H9 (cell line): ENCODE results near the gene KCNIP4. TPM values are rescaled to one million over a fixed set of nuclear protein-coding genes. Genes with fewer than 3 reads are reported as not detected.

Source experiments
- DNase-seq: peaks from one replicate; pipeline ENCODE4 v3.0.0-alpha.2; 2017
- H2AFZ ChIP-seq: one replicate; pipeline ENCODE4 v1.6.1; 2013; ENCODE audit warnings: mild to moderate bottlenecking, low read length, control low read depth, moderate library complexity
- H2AK5ac ChIP-seq: 2 replicates; pipeline ENCODE4 v1.6.1; 2013; ENCODE audit warnings: low read length, control low read depth, mixed read lengths; ENCODE audit not compliant: insufficient read length
- H2BK120ac ChIP-seq: one replicate; pipeline ENCODE4 v1.6.1; 2013; ENCODE audit warnings: low read depth, mild to moderate bottlenecking, low read length, control low read depth, inconsistent platforms; ENCODE audit not compliant: poor library complexity, severe bottlenecking
- H2BK12ac ChIP-seq: 2 replicates; pipeline ENCODE4 v1.6.1; 2013; ENCODE audit warnings: low read length, control low read depth, mixed read lengths, low read depth; ENCODE audit not compliant: insufficient read length
- H2BK15ac ChIP-seq: 2 replicates; pipeline ENCODE4 v1.6.1; 2013; ENCODE audit warnings: low read depth, low read length, control low read depth
- H2BK20ac ChIP-seq: one replicate; pipeline ENCODE4 v1.6.1; 2013; ENCODE audit warnings: low read depth, mild to moderate bottlenecking, low read length, control low read depth, inconsistent platforms; ENCODE audit not compliant: poor library complexity, severe bottlenecking
- H2BK5ac ChIP-seq: 2 replicates; pipeline ENCODE4 v1.6.1; 2013; ENCODE audit warnings: low read length, control low read depth, mixed read lengths; ENCODE audit not compliant: insufficient read length
- H3K14ac ChIP-seq: 2 replicates; pipeline ENCODE4 v1.6.1; 2013; ENCODE audit warnings: low read length, control low read depth; ENCODE audit not compliant: insufficient read depth
- H3K18ac ChIP-seq: 2 replicates; pipeline ENCODE4 v1.6.1; 2013; ENCODE audit warnings: low read depth, mild to moderate bottlenecking, mixed read lengths, low read length, control low read depth; ENCODE audit not compliant: insufficient read length
- H3K23ac ChIP-seq: 2 replicates; pipeline ENCODE4 v1.6.1; 2013; ENCODE audit warnings: low read length, control low read depth, mixed read lengths, low read depth; ENCODE audit not compliant: insufficient read length
- H3K23me2 ChIP-seq: 2 replicates; pipeline ENCODE4 v1.6.1; 2013; ENCODE audit warnings: low read depth, mild to moderate bottlenecking, mixed read lengths, low read length, control low read depth; ENCODE audit not compliant: insufficient read length, poor library complexity, severe bottlenecking
- H3K27ac ChIP-seq: 2 replicates; pipeline ENCODE4 v1.5.1; 2013; ENCODE audit warnings: low read length, control low read depth, mixed read lengths, low read depth; ENCODE audit not compliant: insufficient read length
- H3K27me3 ChIP-seq: 2 replicates; pipeline ENCODE4 v1.6.1; 2013; ENCODE audit warnings: low read length, control low read depth, inconsistent platforms; ENCODE audit not compliant: insufficient read depth
- H3K4ac ChIP-seq: 2 replicates; pipeline ENCODE4 v1.6.1; 2013; ENCODE audit warnings: low read depth, mild to moderate bottlenecking, control low read depth, inconsistent platforms, low read length, moderate library complexity
- H3K4me1 ChIP-seq: 2 replicates; pipeline ENCODE4 v1.6.1; 2013; ENCODE audit warnings: low read length, control low read depth, inconsistent platforms; ENCODE audit not compliant: insufficient read depth
- H3K4me2 ChIP-seq: 2 replicates; pipeline ENCODE4 v1.6.1; 2013; ENCODE audit warnings: low read length, control low read depth, mixed read lengths; ENCODE audit not compliant: insufficient read length, insufficient read depth
- H3K56ac ChIP-seq: 2 replicates; pipeline ENCODE4 v1.6.1; 2013; ENCODE audit warnings: low read depth, mild to moderate bottlenecking, mixed read lengths, low read length, control low read depth; ENCODE audit not compliant: insufficient read length
- H3K79me1 ChIP-seq: 2 replicates; pipeline ENCODE4 v1.6.1; 2013; ENCODE audit warnings: low read depth, mild to moderate bottlenecking, moderate library complexity, low read length, control low read depth, inconsistent platforms; ENCODE audit not compliant: insufficient read depth, poor library complexity, severe bottlenecking
- H3K79me2 ChIP-seq: 2 replicates; pipeline ENCODE4 v1.6.1; 2013; ENCODE audit warnings: low read length, control low read depth, inconsistent platforms; ENCODE audit not compliant: insufficient read depth
- H3K9ac ChIP-seq: 2 replicates; pipeline ENCODE4 v1.6.1; 2013; ENCODE audit warnings: low read length, control low read depth, mixed read lengths; ENCODE audit not compliant: insufficient read length; ENCODE audit errors: extremely low read depth
- H3K9me3 ChIP-seq: one replicate; pipeline ENCODE4 v1.6.1; 2013; ENCODE audit warnings: low read depth, low read length, inconsistent platforms; ENCODE audit not compliant: control insufficient read depth
- H3T11ph ChIP-seq: one replicate; pipeline ENCODE4 v1.6.1; 2013; ENCODE audit warnings: mild to moderate bottlenecking, low read length, control low read depth, inconsistent platforms
- H4K20me1 ChIP-seq: one replicate; pipeline ENCODE4 v1.6.1; 2013; ENCODE audit not compliant: control insufficient read depth, insufficient read length, insufficient read depth
- H4K5ac ChIP-seq: 2 replicates; pipeline ENCODE4 v1.6.1; 2013; ENCODE audit warnings: low read depth, mild to moderate bottlenecking, mixed read lengths, low read length, control low read depth; ENCODE audit not compliant: insufficient read length
- H4K8ac ChIP-seq: replicated peaks from 2 replicates; pipeline ENCODE4 v1.6.1; 2013; ENCODE audit warnings: low read length, control low read depth, mixed read lengths, low read depth; ENCODE audit not compliant: insufficient read length
- H4K91ac ChIP-seq: 2 replicates; pipeline ENCODE4 v1.6.1; 2013; ENCODE audit warnings: low read depth, mild to moderate bottlenecking, moderate library complexity, mixed read lengths, low read length, control low read depth; ENCODE audit not compliant: insufficient read length
- H3K27ac Mint-ChIP-seq, 3 experiments: 2 replicates in 2 of 3; 3 replicates in 1 of 3; pipeline ENCODE4 v1.8.0; 2020 to 2021; ENCODE audit warnings: mixed read lengths in 3 of 3, mild to moderate bottlenecking in 1 of 3, moderate library complexity in 1 of 3
- H3K27me3 Mint-ChIP-seq: 2 replicates; pipeline ENCODE4 v1.8.0; 2021; ENCODE audit warnings: low read depth, mild to moderate bottlenecking, moderate library complexity, mixed read lengths
- H3K36me3 Mint-ChIP-seq, 3 experiments: 2 replicates in 2 of 3; 3 replicates in 1 of 3; pipeline ENCODE4 v1.8.0; 2020 to 2021; ENCODE audit warnings: low read depth in 3 of 3, mixed read lengths in 3 of 3; ENCODE audit not compliant: insufficient read depth in 1 of 3
- H3K4me1 Mint-ChIP-seq, 2 experiments: 2 replicates each; pipeline ENCODE4 v1.8.0; 2020; ENCODE audit warnings: mixed read lengths in 2 of 2
- H3K4me3 Mint-ChIP-seq, 2 experiments: 2 replicates in 1 of 2; 3 replicates in 1 of 2; pipeline ENCODE4 v1.8.0; 2020 to 2021; ENCODE audit warnings: mild to moderate bottlenecking in 2 of 2, mixed read lengths in 2 of 2, moderate library complexity in 1 of 2
- H3K9me3 Mint-ChIP-seq, 2 experiments: 2 replicates in 1 of 2; 3 replicates in 1 of 2; pipeline ENCODE4 v1.8.0; 2020; ENCODE audit warnings: mild to moderate bottlenecking in 2 of 2, mixed read lengths in 2 of 2, moderate library complexity in 1 of 2
- WGBS: extraction: QIAGEN DNeasy Blood & Tissue Kit; methylation state at CpG from one replicate; pipeline ENCODE4 v1.1.7; 2013; ENCODE audit warnings: missing lambda C conversion rate, low lambda C conversion rate, mixed read lengths; ENCODE audit not compliant: insufficient read length; ENCODE audit errors: extremely low coverage; 5-methylcytosine and 5-hydroxymethylcytosine counted together
- total RNA-seq: library from RNA; stranded (reverse); gene quantifications from 2 replicates; pipeline ENCODE4 v1.2.1, GENCODE V29; 2021
- TF ChIP-seq, protein P1 (sequence below): fragments of 200-600 bp; sonication (generic); conservative IDR thresholded peaks from 3 replicates; pipeline ENCODE4 v1.8.0; 2021; ENCODE audit warnings: antibody characterized with exemption, mild to moderate bottlenecking

KCNIP4 gene
- total RNA-seq, 1 experiment from 2014 or later: not detected

DNA sequence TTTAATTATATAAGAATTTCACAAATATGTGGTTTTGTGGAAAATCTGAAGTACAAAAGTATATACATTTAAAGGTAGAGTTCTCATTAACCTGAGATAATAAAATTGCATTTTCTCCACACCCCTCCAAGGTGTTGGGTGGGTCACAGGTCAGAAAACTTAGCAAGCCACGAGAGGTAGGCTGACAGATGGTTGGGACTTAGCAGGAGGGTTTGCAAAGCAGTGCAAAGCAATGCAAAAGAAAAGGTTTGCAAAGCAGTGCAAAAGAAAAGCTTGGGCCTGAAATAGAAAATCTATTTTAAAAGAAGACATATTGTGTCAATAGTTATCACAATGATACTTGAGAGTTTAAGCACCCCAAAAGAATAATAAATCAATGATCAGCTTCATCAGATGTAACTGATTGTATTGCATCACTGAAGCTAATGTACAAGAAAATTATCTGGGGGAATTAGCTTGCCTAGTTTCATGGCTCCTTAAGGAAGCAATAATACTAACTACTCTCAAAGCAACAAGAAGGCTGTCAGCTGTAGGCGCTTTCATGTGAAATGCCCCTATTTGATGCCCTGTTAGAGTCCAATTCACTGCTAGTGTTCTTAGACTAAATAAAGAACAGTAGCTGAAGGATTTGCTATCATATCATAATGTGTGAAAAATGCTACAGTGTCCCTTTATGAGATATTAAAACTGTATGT is 319.5 kb downstream of the KCNIP4 start:
- no peaks in the 10 kb centered on the region for H3K79me1 ChIP-seq
- no peak overlapping the region for H3T11ph ChIP-seq
- no peak overlapping the region for H2BK12ac ChIP-seq
- H2AK5ac ChIP-seq: no peak overlapping the region
- no peak overlapping the region for H4K5ac ChIP-seq
- no peak overlapping the region for H3K56ac ChIP-seq
- Mint-ChIP-seq H3K9me3 (no peaks in the 10 kb centered on the region), H3K27me3 (no peaks in the 10 kb centered on the region), H3K4me1 (0 out of 4 replicates have a peak, but pooled peaks cover 0 to 2% of the 10 kb centered on the region in 2 experiments), H3K36me3 (0 out of 7 replicates have a peak, but pooled peaks cover 0 to 2% (median 0%) of the 10 kb centered on the region in 3 experiments), H3K27ac (no peak overlapping the region), H3K4me3 (no peak overlapping the region)
- H2BK15ac ChIP-seq: no peak overlapping the region
- H3K27ac ChIP-seq: no peak overlapping the region
- no peaks in the 10 kb centered on the region for H3K27me3 ChIP-seq
- H2BK120ac ChIP-seq: no peak overlapping the region
- no peak overlapping the region for H3K18ac ChIP-seq
- no peak for DNase-seq
- H4K91ac ChIP-seq: no peak overlapping the region
- H2BK5ac ChIP-seq: no peak overlapping the region
- H3K23ac ChIP-seq: no peak overlapping the region
- no peaks in the 10 kb centered on the region for H3K9me3 ChIP-seq
- H3K23me2 ChIP-seq: no peaks in the 10 kb centered on the region
- no peaks in the 10 kb centered on the region; the same call in 1 of the 2 replicates for H3K4me1 ChIP-seq
- H3K9ac ChIP-seq: no peak overlapping the region
- no peaks in the 10 kb centered on the region for H3K79me2 ChIP-seq
- no peak overlapping the region for H3K4ac ChIP-seq
- H4K8ac ChIP-seq: no peak overlapping the region
- no CpG with 5 or more reads among the region's 2 CpGs for WGBS
- no peak overlapping the region for H3K14ac ChIP-seq
- H2AFZ ChIP-seq: no peak overlapping the region
- H2BK20ac ChIP-seq: no peak overlapping the region
- no peak overlapping the region for H3K4me2 ChIP-seq
- TF ChIP-seq, protein P1, sequence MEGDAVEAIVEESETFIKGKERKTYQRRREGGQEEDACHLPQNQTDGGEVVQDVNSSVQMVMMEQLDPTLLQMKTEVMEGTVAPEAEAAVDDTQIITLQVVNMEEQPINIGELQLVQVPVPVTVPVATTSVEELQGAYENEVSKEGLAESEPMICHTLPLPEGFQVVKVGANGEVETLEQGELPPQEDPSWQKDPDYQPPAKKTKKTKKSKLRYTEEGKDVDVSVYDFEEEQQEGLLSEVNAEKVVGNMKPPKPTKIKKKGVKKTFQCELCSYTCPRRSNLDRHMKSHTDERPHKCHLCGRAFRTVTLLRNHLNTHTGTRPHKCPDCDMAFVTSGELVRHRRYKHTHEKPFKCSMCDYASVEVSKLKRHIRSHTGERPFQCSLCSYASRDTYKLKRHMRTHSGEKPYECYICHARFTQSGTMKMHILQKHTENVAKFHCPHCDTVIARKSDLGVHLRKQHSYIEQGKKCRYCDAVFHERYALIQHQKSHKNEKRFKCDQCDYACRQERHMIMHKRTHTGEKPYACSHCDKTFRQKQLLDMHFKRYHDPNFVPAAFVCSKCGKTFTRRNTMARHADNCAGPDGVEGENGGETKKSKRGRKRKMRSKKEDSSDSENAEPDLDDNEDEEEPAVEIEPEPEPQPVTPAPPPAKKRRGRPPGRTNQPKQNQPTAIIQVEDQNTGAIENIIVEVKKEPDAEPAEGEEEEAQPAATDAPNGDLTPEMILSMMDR: no peak
- H4K20me1 ChIP-seq: no peaks in the 10 kb centered on the region
